ENCODE data around the gene KLHDC4.

KLHDC4 gene

DNA sequence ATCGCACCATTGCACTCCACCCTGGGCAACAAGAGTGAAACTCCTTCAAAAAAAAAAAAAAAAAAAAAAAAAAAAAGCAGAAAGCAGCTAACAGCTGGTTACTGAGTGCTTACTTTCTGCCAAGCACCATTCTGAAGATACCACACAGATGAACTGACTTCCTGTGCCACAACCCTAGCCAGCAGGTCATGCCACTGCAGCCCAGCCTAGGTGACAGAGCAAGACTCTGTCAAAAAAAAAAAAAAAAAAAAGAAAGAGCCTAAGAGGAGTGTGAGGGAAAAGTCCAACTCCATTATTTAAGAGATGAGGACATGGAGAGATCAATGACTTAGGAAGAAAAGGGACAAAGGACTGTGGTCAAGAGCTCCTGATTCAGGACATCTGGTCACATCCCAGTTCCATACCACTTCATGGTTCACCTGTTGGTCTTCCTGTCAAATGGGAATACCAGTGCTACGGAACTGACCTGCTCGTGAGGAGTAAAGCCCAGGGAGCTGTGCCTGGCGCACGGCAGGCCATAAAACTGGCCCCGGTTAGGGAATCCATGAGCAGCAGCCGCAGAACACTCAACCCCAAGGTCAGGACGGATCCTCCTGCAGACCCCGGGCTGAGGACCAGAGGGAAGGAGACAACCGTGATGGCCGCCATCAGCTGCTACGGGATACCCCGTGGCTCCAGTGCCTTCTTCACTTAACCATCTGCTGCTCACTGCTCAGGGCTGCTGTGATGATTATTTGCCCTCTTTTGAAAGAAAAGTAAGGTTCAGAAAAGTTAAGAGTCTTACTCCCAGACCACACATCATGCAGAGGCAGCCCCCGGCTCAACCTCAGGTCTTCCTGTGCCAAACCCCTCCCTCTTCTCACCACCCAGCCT lies 950 bp downstream of the KLHDC4 start:
- TF ChIP-seq, protein P1, sequence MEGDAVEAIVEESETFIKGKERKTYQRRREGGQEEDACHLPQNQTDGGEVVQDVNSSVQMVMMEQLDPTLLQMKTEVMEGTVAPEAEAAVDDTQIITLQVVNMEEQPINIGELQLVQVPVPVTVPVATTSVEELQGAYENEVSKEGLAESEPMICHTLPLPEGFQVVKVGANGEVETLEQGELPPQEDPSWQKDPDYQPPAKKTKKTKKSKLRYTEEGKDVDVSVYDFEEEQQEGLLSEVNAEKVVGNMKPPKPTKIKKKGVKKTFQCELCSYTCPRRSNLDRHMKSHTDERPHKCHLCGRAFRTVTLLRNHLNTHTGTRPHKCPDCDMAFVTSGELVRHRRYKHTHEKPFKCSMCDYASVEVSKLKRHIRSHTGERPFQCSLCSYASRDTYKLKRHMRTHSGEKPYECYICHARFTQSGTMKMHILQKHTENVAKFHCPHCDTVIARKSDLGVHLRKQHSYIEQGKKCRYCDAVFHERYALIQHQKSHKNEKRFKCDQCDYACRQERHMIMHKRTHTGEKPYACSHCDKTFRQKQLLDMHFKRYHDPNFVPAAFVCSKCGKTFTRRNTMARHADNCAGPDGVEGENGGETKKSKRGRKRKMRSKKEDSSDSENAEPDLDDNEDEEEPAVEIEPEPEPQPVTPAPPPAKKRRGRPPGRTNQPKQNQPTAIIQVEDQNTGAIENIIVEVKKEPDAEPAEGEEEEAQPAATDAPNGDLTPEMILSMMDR (IDR thresholded peaks at IDR 0.05; ENCODE audit: low read depth, low read length): no peak
- DNase-seq (ENCODE audit: extremely low read depth, low read depth): no peak

DNA sequence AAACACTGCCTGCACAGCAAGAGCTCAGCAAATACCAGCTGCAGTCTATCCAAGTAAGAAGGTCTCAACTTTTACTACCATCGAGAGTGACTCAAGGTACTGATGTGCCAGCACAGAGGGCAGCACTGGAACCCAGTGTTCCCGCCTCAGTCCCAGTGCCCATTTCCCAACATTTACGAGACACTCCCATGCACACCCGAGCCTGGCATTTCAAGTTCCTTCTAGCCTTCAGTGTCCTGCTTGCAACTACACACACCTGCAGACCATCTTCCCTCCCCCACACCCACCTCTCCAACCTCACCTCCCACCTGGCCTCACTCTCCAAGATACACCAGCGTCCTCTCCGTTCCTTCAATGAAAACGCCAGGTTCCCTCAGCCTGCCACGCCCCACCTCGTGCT lies 3.2 kb downstream of the KLHDC4 start:
- TF ChIP-seq, protein P1 (IDR thresholded peaks at IDR 0.05; ENCODE audit: low read depth, low read length): no peak
- DNase-seq (ENCODE audit: extremely low read depth, low read depth): no peak

DNA sequence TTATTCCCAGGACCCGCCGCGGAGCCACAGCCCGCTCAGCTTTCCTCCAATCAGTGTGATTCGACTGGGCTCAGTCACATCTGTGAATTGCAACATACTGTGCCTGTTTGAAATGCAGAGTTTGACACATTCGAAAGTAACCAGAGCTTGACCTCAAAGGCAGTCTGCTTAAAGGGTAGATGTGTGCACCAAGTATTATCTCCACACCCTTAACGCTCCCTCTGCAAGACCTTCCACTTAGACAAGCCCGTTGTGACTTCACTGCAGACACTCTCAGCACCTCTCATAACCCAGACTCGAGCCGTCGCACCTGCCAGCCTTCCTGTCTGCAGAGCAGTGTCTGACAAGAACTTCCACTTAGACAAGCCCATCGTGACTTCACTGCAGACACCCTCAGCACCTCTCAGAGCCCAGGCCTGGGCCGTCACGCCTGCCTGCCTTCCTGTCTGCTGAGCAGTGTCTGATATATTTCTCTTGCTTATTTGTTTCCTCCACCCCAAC lies 3.7 kb downstream of the KLHDC4 start:
- DNase-seq (ENCODE audit: extremely low read depth, low read depth): no peak
- TF ChIP-seq, protein P1 (IDR thresholded peaks at IDR 0.05; ENCODE audit: low read depth, low read length): no peak

DNA sequence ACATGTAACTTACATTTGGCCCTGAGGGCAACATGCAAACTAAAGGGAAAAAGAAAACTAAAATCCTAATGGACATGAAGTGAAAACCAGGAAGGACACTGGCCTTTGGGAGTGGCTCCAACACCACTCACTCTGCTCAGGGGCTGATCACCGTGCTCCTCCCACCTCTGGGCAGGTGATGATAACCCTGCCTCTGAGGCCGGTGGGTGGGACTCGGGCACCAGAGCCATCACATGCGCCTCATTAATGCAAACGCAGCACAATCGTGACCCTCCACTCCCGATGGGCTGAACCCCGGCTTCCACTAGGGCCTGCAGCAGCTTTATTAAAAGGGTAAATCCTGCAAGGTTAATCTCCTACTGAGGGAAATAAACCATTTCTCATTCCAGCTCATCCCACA lies 4.7 kb downstream of the KLHDC4 start:
- TF ChIP-seq, protein P1 (IDR thresholded peaks at IDR 0.05; ENCODE audit: low read depth, low read length): no peak
- no peak for DNase-seq (ENCODE audit: extremely low read depth, low read depth)

DNA sequence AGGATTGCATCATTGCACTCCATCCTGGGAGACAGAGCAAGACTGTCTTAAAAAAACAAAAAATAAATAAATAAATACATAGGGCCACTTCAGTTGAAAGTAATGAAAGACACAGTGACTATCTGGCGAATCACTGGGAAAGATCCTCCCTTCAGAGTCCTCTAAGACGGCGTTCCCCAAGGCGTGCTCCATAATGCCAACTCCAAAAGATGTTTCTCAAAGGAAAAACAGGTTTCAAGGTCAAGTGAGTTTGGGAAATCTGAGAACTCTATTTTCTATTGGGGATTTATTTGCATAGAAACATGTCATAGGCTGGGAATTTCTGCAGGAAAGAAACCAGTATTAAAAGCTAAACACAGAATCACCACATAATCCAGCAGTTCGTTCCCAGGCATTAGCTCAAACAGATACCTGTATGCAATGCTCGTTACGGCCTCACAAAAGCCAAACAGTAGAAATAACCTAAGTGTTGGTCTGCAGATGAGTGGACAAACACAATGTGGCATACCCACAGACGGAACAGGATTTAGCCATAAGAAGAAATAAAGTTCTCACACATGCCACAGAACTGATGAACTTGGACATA lies 7.9 kb downstream of the KLHDC4 start:
- no peak for DNase-seq (ENCODE audit: extremely low read depth, low read depth)
- TF ChIP-seq, protein P1 (IDR thresholded peaks at IDR 0.05; ENCODE audit: low read depth, low read length): no peak

DNA sequence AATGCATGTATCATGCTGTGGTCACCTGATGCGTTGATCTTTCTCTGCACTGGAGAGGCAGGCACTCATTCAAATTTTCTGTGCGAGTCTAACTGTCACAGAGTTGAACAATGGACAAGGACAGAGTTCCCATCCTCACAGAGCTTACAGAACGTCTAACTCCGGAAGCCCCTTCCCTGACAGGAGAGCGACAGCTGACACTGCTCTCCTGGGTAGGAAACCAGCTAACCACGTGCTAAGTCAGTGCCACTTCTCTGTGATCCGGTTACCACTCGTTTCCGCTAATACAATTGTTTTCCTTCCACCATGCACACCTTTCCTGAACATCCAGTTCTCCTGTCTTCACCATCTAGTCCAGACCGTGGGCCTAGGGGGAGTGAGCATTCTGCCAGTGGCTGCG lies 11.3 kb downstream of the KLHDC4 start:
- no peak for DNase-seq (ENCODE audit: extremely low read depth, low read depth)
- TF ChIP-seq, protein P1 (IDR thresholded peaks at IDR 0.05; ENCODE audit: low read depth, low read length): no peak
